PC-3 (cell line): ENCODE measurements around the gene GPN1.

Source experiments
- CTCF ChIP-seq: fragments of 300-600 bp; sonication (generic); conservative IDR thresholded peaks from 2 replicates; pipeline ENCODE4 v1.5.1; 2017; ENCODE audit warnings: antibody characterized with exemption, low read depth, mild to moderate bottlenecking, low read length
- EZH2 ChIP-seq: fragments of 300-600 bp; sonication (generic); IDR thresholded peaks from one replicate; pipeline ENCODE4 v1.6.1; 2017; ENCODE audit warnings: antibody characterized with exemption, mild to moderate bottlenecking, low read length; ENCODE audit not compliant: unreplicated experiment

DNA sequence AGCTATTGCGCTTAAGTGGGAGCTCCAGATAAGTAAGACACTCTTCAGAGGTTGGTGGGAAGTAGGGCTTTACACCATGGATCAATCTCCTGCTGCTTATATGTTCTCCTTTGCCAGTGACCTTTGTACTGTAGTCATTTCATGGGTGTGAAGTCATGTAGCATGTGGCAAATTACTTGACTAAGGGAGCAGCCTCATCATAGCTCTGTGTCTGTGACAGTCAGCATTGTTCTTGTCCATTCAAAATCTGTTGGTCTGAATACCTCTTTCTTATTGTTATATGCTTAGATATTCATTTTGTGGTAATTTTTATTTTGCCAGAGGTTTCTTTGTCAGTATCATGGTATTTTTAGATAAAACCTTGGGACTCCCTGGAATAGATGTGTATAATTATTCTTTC, 53.0 kb downstream of the GPN1 start:
- TF ChIP-seq CTCF (no peak), EZH2 (no peak)
